Mucosa of descending colon (tissue), 3 donors: ENCODE data around the gene CCR6. TPM values are rescaled to one million over a fixed set of nuclear protein-coding genes. Genes with fewer than 3 reads are reported as not detected.

ENCODE experiments used
- ATAC-seq: fragments of 200-7000 bp; cut with Tn5 transposase; one replicate; pipeline ENCODE4 v1.9.1; 2020; ENCODE audit warnings: mild to moderate bottlenecking, moderate library complexity
- DNase-seq, 3 donors: peaks; one replicate each; pipeline ENCODE4 v3.0.0-alpha.2; 2020
- H3K36me3 ChIP-seq: fragments of 200-600 bp; one replicate; pipeline ENCODE4 v1.8.0; 2021; ENCODE audit warnings: low read depth, mild to moderate bottlenecking
- H3K4me1 ChIP-seq: fragments of 200-600 bp; one replicate; pipeline ENCODE4 v1.8.0; 2021; ENCODE audit warnings: low read depth, mild to moderate bottlenecking
- H3K4me3 ChIP-seq: fragments of 200-600 bp; one replicate; pipeline ENCODE4 v1.8.0; 2021; ENCODE audit warnings: mild to moderate bottlenecking
- H3K9me3 ChIP-seq: fragments of 200-600 bp; one replicate; pipeline ENCODE4 v1.8.0; 2021; ENCODE audit warnings: mild to moderate bottlenecking
- intact Hi-C, 2 donors: fragments of 100-400 bp; cut with DNase I in 1 of 2; cut with micrococcal nuclease in 1 of 2; formaldehyde crosslinking; loops; one replicate each; pipeline versions ENCODE4 v1.11.0 to v1.11.1; 2022; cut with DNase I, micrococcal nuclease
- total RNA-seq, 3 donors: library from RNA; stranded (reverse); fragmentation: NEBNext Ultra II Directional in 2 of 3; extraction: Animal tissue kit (Norgen Biotek cat#: 25700) in 2 of 3; gene quantifications; one replicate each; pipeline versions ENCODE4 v1.2.1 to v1.2.4, GENCODE V29; 2021 to 2023
- TF ChIP-seq, protein P1 (sequence below): fragments of 200-600 bp; IDR thresholded peaks from one replicate; pipeline ENCODE4 v1.8.0; 2022; ENCODE audit warnings: antibody characterized with exemption, mild to moderate bottlenecking
- donor health status: DM: no; HTN: no; CAD: no; lungs with moderate emphysema.
- donor health status: DM: no; HTN: no; CAD: no.
- donor health status: DM: no; HTN: yes; CAD: no.

Gene CCR6
- total RNA-seq, 3 donors from 2014 or later, result 0.17 to 0.43 TPM; not detected in 1

GRCh38 chr6:167142433-167142761 is 19.5 kb downstream of the CCR6 start:
- ATAC-seq, result no peak
- H3K36me3 ChIP-seq, result no peaks in the 10 kb centered on the region
- H3K9me3 ChIP-seq, result no peaks in the 10 kb centered on the region
- DNase-seq, result no peak
- no peak overlapping the region for H3K4me3 ChIP-seq
- TF ChIP-seq, protein P1, sequence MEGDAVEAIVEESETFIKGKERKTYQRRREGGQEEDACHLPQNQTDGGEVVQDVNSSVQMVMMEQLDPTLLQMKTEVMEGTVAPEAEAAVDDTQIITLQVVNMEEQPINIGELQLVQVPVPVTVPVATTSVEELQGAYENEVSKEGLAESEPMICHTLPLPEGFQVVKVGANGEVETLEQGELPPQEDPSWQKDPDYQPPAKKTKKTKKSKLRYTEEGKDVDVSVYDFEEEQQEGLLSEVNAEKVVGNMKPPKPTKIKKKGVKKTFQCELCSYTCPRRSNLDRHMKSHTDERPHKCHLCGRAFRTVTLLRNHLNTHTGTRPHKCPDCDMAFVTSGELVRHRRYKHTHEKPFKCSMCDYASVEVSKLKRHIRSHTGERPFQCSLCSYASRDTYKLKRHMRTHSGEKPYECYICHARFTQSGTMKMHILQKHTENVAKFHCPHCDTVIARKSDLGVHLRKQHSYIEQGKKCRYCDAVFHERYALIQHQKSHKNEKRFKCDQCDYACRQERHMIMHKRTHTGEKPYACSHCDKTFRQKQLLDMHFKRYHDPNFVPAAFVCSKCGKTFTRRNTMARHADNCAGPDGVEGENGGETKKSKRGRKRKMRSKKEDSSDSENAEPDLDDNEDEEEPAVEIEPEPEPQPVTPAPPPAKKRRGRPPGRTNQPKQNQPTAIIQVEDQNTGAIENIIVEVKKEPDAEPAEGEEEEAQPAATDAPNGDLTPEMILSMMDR, result no peak
- intact Hi-C loops, result loop anchor here (10.0 kb wide), 2 partner anchors 148 to 368 kb away; partner anchors contain the start of gene CEP43 (in 1 of the 2)
- H3K4me1 ChIP-seq, result peaks cover 7% of the 10 kb centered on the region

DNA sequence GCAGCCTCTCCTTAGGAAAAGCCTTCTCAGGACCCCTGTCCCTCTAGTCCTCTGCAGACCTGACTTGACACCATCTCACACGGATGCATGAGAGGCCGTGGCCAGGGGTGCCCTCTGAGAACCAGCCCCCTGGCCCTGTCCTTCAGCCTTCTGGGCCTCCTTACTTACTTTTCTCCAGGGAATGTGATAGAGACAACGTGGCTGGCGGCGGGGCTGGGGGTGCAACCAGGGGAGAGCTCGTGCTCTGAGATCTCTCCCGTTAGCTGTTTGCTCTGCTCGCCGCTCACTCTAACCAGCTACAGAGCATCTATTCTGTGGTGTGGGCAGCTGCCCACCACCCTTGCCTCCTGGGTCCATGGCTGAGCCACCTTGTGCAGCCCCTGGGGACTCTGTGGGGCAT is 20.1 kb downstream of the CCR6 start:
- TF ChIP-seq, protein P1, result no peak
- Histone ChIP-seq H3K9me3 (no peaks in the 10 kb centered on the region), H3K4me3 (no peak overlapping the region), H3K4me1 (peaks cover 7% of the 10 kb centered on the region), H3K36me3 (no peaks in the 10 kb centered on the region)
- intact Hi-C loops, result loop anchor here (10.0 kb wide), 2 partner anchors 148 to 368 kb away; partner anchors contain the start of gene CEP43 (in 1 of the 2)
- no peak for DNase-seq
- no peak for ATAC-seq

GRCh38 chr6:167145461-167145860 is 22.6 kb downstream of the CCR6 start:
- no peaks in the 10 kb centered on the region for H3K36me3 ChIP-seq
- ATAC-seq, result no peak
- peaks cover 7% of the 10 kb centered on the region for H3K4me1 ChIP-seq
- H3K4me3 ChIP-seq, result no peak overlapping the region
- TF ChIP-seq, protein P1, result no peak
- intact Hi-C loops, result loop anchor here (10.0 kb wide), 2 partner anchors 151 to 371 kb away; partner anchors contain the start of gene CEP43 (in 1 of the 2)
- no peaks in the 10 kb centered on the region for H3K9me3 ChIP-seq
- DNase-seq, result no peak

DNA sequence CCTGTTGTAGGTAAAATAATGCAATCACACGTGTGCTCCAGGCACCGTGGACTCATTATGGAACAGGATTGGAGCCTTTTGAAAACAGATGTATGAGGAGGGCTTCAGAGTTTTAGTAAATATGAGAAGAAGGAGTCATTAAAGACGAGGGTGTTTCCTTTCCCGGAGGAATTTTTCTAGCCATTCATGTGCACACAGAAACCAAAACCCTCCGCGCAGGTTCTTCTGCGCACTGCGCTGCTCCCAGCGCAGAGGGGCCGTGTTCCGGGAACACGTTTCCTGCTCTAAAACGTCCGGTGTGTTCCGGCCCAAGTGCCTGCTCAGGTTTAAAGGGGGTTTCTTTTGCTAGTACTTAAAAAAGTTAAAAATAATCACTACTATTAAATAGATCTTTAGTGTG is 23.2 kb downstream of the CCR6 start:
- Histone ChIP-seq H3K9me3 (no peaks in the 10 kb centered on the region), H3K4me3 (no peak overlapping the region), H3K36me3 (no peaks in the 10 kb centered on the region), H3K4me1 (peaks cover under 1% of the 10 kb centered on the region)
- ATAC-seq (no peak), DNase-seq (no peak)
- TF ChIP-seq, protein P1, result no peak
- intact Hi-C loops, result loop anchor here (10.0 kb wide), 2 partner anchors 151 to 371 kb away; partner anchors contain the start of gene CEP43 (in 1 of the 2)

DNA sequence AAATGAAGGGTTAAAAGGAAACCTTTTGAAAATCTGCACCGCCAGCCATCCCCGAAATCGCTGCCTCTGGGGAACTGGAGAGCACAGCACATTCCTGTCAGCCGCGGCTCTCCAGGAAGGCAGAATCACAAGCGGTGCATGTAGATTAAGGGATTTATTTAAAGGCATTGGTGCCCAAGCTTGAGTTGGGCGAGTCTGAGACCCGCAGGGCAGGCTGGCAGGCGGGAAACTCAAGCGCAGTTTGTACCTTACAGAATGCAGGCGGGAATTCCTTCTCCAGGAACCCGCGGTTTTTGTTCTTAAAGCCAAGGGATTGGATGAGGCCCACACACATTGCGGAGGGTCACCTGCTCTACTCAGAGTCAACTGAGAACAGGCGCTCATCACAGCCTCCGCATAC is 24.1 kb downstream of the CCR6 start:
- Histone ChIP-seq H3K4me1 (no peaks in the 10 kb centered on the region), H3K4me3 (no peak overlapping the region), H3K36me3 (no peaks in the 10 kb centered on the region), H3K9me3 (no peaks in the 10 kb centered on the region)
- ATAC-seq (no peak), DNase-seq (no peak)
- intact Hi-C loops, result loop anchor here (10.0 kb wide), 2 partner anchors 152 to 372 kb away; partner anchors contain the start of gene CEP43 (in 1 of the 2)
- TF ChIP-seq, protein P1, result no peak

DNA sequence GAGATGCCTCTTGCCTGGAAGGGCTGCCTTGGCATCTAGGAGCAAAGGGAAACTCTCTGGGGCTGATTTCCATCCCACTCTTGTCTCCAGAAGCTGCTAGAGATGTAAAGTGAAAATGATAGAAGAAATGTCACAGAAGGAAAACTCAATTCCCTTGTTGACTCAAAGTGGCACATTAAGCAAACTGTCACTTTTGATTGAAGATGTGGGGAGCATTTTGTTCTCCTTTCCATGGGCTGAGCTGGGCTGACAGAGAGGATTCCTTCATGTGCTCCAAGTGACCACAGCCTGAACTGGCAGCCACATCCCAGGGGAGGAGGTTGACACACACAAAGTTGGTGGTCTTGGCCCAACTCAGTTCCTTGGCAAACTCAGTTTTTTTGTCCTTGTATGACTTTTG is 25.1 kb downstream of the CCR6 start:
- Histone ChIP-seq H3K9me3 (no peaks in the 10 kb centered on the region), H3K36me3 (no peaks in the 10 kb centered on the region), H3K4me1 (no peaks in the 10 kb centered on the region), H3K4me3 (no peak overlapping the region)
- DNase-seq (no peak), ATAC-seq (no peak)
- TF ChIP-seq, protein P1, result no peak
- intact Hi-C loops, result loop anchor here (10.0 kb wide), 2 partner anchors 153 to 373 kb away; partner anchors contain the start of gene CEP43 (in 1 of the 2)
